Measurements from ENCODE around the gene XPO4. TPM values are rescaled to one million over a fixed set of nuclear protein-coding genes. Genes with fewer than 3 reads are reported as not detected.
A peak's percentile ranks its signal among the peaks of the same experiment; 100 is the strongest.

XPO4 gene
- total RNA-seq, 1 experiment from 2014 or later = 18.5 TPM

GRCh38 chr13:20828539-20829364 is 73.8 kb downstream of the XPO4 start:
- peak; percentile 31 for DNase-seq (ENCODE audit: low read depth)

DNA sequence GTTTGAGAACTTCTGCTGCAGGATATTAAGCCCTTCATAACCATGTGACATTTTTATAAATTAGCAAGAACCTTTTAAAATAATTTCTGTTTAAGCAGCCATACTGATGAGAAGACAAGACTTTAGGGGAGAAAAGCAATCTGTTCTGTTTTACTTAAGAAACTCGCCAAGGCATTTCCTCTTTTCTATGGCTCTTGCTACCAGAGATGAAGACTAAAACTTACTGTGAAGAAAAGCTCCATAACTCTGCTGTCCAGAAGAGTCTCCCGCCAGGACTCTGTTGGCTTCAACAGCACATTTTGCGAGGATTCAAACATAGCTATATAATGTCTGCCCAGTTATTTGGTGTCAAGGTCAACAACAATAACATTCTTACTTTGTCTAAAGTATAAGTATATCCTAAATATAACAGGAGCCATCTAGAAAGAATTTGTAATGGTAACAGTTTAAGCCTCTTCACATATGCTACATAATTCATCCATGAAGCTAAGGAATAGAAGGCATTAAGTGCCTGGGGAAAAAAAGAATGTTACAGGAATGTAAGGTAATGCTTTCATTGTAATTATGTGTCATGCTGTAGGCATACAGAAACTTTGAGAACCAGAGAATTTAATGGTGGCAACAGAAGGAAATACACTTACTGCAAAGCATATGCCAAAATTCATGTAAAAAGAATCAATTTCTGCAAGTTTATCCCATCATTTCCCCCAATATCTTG is 75.5 kb downstream of the XPO4 start:
- no peak for DNase-seq (ENCODE audit: low read depth)

GRCh38 chr13:20826301-20826700 is 76.2 kb downstream of the XPO4 start:
- DNase-seq (ENCODE audit: low read depth) = no peak

- no peak for DNase-seq (ENCODE audit: low read depth)
Observed at GRCh38 chr13:20825477-20825875, 77.1 kb downstream of the XPO4 start.

GRCh38 chr13:20824762-20825476 is 77.6 kb downstream of the XPO4 start:
- DNase-seq (ENCODE audit: low read depth) = no peak

- DNase-seq (ENCODE audit: low read depth) = no peak
Observed at GRCh38 chr13:20823071-20823470, 79.5 kb downstream of the XPO4 start.

DNA sequence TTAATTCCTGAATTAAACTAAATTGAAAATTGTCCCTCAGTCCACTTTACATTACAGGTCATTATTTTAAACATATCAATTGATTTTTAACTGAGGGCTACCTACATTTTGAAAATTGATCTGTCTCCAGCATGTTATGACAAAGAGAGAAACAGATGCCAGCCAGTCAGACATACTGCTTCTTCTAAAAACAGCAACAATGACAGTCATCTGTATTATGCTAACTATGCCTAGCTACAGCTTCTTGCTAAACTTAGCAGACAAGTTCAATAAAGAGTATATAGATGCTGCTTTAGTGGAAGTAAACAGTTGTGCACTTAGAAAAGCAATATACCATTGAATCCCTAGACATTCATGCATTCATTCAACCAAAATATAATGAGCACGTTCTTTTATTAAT is 80.1 kb downstream of the XPO4 start:
- DNase-seq (ENCODE audit: low read depth) = no peak

DNA sequence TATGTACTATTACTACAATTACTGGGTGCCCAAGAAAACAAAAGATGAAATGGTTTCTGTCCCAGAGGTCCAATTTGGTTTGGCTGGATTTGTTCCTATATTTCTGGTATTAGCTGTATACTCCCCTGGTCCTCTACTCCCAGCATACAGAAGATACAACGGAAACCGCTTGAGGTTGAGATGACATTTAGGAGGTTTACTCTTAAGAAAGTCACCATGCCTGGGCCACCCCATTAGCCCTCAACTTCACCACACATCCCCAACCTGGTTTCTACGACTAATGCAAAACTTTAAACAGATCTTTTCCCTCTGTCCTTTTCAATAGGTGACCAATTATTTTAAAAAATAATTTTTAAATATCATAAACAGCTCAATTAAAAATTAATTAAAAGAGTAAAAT is 82.8 kb downstream of the XPO4 start:
- DNase-seq (ENCODE audit: low read depth) = no peak

DNA sequence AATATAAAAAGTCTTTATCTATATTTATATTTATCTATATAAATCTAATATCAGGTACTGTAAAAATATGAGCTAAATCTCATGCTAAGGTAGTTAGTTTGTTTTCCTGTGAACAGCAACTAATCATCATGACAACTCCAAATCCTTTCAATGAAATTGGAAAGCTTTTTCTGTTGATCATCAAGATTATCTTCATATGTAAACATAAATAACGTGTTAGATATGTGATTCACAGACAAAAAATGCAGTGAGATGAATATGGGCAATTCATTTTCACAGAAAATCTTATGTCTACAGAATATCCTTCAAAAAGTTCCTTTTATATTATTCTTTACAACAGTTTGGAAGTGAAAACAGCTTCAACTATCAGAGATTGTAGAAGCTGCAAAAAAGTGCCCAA is 87.1 kb downstream of the XPO4 start:
- no peak for DNase-seq (ENCODE audit: low read depth)

GRCh38 chr13:20814224-20814910 is 88.2 kb downstream of the XPO4 start:
- peak; percentile 91 for DNase-seq (ENCODE audit: low read depth)

DNA sequence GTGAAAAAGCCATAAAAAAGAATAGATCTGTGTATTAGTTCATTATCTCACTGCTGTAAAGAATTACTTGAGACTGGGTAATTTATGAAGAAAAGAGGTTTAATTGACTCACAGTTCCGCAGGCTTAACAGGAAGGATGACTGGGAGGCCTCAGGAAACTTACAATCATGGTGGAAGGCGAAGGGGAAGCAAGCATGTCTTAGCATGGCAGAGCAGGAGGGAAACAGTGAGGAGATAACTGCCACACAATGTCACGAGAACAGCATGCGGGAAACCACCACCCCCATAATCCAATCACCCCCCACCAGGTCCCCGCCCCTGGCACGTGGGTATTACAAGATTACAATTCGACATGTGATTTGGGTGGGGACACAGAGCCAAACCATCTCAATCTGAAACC is 89.7 kb downstream of the XPO4 start:
- DNase-seq (ENCODE audit: low read depth) = no peak

DNA sequence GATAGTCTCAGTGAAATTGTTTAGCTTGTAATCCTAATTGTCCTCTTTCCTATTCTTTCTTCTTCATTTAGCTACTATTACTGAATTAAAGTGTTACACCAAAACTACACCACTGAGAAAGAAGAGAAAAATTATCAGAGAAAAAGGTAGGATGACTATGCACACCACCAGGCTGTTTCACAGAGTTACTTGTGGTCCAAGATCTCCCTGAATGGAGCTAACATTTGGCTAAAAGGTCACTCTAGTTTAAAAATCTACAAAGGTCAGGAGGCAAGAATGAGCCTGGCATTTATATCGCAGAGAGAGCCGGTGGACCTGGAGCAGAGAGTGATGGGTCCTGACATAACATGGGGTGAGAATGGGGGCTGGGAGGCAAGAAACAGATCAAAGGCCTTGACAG is 91.7 kb downstream of the XPO4 start:
- DNase-seq (ENCODE audit: low read depth) = no peak

GRCh38 chr13:20808874-20809273 is 93.7 kb downstream of the XPO4 start:
- DNase-seq (ENCODE audit: low read depth) = no peak

- DNase-seq (ENCODE audit: low read depth) = no peak
Observed at GRCh38 chr13:20803180-20803965, 99.2 kb downstream of the XPO4 start.

- no peak for DNase-seq (ENCODE audit: low read depth)
Observed at GRCh38 chr13:20801707-20802106, 100.8 kb downstream of the XPO4 start.

DNA sequence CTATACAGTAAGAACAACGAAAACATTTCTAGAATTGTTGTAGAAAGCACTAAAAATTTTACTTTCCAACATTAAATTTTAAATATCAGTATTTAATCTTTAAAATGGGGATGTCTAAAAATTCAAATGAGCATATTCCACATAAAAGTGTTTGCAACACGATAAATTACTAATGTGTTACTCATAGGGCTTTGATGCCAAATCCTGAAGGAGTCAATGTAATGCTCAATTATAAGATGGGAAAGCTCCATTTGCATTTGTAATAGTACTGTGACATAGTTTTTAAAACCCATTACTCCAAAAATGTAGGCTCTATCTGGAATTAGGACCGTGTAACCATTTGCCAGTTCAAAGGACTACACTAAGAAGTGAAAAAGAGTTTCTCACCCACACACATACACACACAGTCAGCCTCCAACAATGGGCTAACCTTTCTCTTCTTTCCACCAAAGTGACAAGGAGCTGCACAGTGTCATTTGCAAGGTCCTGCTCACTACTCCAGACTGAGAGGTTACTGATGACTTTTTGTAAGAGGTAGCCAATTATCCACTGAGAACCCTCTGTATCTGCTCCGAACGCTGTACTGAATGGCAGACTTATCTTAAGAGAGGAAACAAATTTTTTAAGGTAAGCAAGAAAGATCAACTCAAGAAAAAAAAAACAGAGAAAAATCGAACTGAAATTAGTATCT is 102.7 kb downstream of the XPO4 start:
- no peak for DNase-seq (ENCODE audit: low read depth)

DNA sequence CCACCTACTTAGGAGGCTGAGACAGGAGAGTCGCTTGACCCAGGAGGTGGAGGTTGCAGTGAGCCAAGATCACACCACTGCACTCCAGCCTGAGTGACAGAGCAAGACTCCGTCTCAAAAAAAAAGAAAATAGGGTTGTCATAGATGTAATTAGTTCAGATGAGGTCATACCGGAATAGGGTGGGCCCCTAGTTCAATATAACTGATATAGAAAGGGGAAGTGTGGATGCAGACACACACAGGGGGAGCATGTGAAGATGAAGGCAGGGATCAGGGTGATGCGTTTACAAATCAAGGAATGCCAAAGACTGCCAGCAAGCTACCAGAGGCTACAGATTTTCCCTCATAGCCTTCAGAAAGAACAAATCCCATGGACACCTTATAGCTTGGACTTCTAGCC is 104.5 kb downstream of the XPO4 start:
- no peak for DNase-seq (ENCODE audit: low read depth)

DNA sequence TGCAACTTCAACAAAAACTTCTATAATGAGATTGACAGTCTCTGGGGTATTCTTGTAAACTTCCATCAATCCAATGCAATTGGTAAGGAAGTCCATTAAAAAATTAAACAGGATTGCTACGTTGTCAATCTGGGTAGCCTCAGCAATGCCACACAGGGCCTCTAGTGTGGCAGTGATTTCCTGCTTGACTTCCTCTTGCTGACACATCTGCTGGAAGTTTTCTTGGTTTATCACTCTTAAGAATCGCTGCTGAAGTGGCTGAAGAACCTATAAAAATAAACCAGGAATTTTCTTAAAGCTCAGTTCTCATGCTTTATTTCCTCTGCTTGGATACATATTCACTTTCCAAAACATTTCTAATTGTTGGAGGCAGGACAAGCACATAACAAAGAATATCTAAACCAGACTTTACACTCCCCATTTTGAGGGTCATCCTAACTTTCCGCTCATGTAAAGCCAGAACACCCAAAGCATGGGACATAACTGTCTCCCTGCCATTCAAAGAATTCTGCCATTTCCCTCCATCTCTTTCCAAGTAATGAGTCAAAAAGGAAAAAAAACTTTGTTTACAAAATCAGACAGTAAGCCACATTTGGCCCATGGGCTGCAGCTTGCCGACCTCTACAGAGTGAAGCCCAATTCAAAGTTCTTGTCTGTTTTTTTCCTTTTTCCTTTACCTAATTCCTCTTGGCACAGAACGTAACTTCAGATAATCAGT is 105.6 kb downstream of the XPO4 start:
- no peak for DNase-seq (ENCODE audit: low read depth)

DNA sequence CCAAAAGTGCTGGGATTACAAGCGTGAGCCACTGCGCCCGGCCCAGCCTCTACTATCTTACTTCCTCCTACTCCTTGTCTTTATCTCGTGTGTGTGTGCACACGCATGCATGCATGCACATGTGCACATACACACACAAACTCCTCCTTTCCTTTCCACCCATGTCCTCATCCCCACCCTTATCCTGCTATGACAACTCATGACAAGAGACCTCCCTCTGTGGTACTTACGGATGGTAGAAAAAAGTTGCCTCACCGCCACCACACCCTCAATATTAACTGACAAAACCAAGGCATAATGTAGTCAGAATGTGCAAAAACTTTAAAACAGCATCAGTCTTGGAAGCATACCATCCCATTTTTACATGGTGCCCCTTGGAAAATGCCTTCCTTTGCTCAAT is 112.9 kb downstream of the XPO4 start:
- no peak for DNase-seq (ENCODE audit: low read depth)

- DNase-seq (ENCODE audit: low read depth) = no peak
Observed at GRCh38 chr13:20788312-20788711, 114.2 kb downstream of the XPO4 start.
